Stimulated activated CD4-positive, alpha-beta T cell treated with anti-CD3 and anti-CD28 coated beads, Interleukin-2, amount 100 ng/mL, for 4 hours (primary cell): ENCODE results near the gene TGM2.

Experiments
- DNase-seq: peaks from one replicate; pipeline ENCODE4 v3.0.0-alpha.2; 2020; ENCODE audit warnings: low read depth

Gene TGM2

DNA sequence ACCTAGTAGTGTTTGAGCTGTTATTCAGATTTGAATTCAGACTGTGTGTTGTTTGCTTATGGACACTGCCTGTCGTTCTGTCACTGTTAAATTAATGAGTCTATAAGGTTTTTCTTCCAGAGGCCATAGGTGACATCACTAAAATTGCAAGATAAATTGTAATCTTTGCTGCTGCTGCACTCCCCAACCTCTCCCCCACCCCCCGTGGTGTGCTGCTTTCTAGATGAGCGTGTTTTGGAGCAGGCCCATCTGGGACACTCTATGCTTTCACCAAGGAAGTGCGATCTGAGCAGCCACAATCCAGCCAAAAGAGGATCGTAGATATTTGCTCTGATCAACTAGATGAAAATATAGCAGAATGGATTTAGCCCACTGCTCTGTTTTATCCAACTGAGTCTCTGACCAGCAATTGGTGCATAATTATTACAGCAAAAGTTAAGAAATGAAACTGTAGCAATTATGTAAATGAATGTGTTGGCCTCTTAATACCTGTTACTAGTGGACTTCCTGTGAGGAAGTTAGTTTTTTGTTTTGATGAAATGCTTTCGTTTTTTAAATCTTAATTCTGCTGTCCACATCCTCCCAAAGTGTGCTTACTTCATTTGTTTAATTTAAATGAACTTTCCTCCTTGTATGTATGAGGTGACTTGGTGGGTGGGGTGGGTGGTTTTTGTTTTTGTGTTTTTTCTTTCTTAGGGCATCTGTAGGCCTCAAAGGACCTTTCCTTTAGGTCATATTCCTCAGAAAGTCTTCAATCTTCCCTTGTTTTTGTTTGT lies 73.4 kb downstream of the TGM2 start:
- DNase-seq, result no peak

DNA sequence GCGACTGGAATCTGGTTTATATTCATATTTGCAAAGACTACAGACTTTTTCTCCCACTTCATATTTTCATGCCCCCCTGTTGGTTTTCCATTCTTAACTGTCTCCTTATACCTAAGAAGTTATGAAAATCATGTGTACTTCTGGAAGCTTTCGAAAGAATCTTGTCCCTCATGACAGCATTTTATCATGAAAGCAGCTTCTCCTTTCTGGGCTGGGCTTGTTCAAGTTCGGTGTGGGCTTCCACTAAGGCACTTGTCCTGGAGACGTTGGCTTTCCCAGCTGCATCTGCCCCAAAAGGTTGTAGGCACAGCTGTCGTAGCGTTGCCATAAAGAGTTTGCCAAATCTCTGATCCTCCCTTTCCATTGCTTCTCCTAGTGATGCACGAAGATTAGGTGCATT lies 75.0 kb downstream of the TGM2 start:
- DNase-seq, result no peak

DNA sequence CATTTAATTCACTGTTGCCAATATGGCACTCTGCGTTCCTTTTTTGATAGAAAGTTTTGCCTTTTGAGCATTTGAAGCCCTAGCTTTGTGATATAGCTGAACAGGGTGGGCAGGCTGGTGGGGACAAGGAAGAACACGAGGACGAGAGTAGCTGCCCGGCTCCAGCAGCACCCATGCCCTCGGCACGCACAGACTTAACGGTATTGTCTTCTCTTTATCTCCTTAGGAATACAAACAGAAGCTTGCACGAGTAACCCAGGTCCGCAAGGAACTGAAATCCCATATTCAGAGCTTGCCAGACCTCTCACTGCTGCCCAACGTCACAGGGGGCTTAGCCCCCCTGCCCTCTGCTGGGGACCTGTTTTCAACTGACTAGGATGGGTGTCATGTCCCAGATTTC lies 75.6 kb downstream of the TGM2 start:
- no peak for DNase-seq

DNA sequence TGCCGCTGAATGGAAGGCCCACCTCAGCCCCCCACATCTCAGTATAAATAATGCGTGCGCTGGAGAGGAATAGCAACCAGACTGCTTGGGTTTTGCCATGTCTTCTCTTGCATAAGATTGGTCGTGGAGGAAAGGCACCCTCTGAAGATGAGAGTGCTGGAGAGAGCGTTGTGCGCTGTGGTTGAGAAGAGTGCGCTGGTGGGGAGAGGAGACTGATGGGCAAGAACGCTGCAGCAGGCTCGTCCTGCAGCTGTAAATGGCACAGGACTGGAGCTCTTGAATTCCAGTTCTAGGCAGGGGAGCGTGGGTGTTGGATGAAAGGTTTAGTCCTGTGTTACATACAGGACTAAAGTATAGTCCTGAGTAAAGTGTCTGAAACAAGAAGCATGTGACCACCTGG lies 80.0 kb downstream of the TGM2 start:
- no peak for DNase-seq

DNA sequence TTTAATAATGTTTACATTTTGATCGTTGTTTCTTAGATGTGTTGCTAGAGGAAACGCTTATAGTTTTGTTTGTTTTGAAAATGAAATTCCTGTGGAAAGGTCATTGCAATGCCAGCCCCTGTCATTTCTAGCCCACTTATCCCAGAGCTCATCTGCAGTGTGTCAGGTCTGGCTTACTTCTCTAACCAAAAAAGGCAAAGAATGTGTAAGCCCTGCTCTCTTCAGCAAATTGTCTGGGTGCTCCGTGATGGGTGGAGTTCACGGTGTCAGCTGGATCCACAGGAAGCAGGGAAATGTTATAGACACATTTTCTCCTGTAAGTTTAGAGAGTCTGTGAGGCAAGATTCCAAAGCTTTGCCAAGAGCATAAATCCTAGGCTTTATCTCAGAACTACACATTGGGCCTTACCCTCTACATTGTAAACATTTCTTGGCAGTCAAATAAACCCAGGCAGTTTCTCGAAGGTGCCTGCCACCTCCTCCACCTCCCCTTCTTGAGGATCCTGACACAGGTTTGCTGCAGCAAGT lies 80.6 kb downstream of the TGM2 start:
- DNase-seq, result no peak

DNA sequence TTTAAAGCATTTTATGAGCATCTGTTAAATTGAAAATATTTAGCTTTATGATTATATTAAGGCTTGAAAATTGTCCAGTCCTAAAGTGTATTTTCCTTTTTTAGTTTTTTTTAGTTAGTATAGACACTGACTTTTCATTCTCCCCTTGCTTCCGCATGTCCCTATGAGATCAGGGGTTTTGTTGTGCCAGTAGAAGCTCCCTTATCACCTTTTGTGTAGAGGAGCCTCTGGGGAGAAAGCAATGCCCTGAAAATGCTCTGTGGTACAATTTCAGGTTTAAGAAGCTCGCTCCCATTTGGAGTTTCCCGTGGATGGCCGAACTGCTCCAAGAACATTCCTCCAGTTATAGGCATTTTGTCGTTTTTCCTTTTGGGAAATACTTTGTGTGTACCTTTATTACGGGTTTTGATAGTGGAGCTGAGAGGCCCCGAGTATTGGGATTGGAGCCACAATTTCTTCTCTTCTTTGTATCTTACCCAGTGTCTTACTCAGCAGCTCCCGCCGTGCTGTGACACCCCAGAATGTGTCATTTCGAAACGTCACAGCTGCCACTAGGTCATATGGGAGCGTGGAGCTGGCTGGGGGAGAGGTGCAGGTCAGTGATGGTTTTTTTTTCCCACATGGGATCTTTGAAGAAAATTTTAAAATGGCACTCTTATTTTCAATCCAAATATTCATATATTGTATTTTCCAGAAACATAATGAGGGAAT lies 81.6 kb downstream of the TGM2 start:
- DNase-seq, result no peak

DNA sequence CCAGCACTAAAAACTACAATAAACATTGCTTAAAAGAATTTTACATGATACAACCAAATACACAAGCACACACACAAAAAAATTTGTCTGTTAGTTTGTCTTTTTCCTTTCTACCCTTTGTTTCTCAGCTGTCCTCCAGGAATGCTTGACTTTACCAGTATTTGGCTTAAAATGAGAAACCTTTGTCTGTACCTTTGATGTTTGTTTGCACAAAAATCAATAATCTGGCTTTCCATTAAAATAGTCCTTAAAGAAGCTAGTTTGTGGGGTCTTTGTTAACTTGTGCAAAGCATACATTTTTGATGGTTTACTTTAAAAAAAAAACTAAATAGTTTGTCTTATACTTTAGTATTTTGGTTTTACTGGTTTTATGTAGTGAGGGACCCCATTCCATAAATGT lies 82.2 kb downstream of the TGM2 start:
- DNase-seq, result no peak

DNA sequence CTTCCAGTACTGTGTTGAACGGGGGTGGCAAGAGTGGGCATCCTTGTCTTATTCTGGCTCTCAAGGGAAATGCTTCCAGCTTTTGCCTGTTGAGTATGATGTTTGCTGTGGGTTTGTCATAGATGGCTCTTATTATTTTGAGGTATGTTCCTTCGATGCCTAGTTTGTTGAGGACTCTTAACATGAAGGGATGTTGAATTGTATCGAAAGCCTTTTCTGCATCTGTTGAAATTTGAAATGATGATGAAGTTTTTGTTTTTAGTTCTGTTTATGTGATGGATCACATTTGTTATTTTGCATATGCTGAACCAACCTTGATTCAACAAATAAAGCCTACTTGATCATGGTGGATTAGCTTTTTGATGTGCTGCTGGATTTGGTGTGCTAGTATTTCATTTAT lies 83.5 kb downstream of the TGM2 start:
- no peak for DNase-seq

DNA sequence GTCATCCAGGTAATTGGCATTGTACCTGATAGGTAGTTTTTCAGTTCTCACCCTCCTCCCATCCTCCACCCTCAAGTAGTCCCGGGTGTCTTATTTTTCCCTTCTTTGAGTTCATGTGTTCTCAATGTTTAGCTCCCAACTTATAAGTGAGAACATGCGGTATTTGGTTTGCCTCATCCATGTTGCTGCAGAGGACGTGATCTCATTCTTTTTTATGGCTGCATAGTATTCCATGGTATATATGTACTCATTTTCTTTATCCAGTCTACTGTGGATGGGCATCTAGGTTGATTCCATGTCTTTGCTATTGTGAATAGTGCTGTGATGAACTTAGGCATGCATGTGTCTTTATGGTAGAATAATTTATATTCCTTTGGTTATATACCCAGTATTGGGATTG lies 85.7 kb downstream of the TGM2 start:
- DNase-seq, result no peak

DNA sequence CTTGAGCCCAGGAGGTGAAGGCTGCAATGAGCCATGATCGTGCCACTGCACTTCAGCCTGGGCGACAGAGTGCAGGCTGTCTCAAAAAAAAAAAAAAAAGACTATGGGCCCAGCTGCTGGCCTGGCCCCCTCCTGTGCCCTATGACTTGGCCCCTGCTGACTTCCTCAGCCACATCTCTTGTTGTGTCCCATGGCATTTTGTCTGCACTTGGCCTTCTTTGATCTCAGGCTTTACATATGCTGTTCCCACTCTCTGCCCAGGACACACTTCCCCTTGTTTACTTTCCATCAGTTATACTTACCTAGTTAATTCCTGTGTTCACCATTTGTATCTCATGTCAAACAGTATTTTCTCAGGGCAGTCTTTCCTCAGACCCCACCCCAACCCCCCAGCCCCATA lies 87.0 kb downstream of the TGM2 start:
- DNase-seq, result no peak
